ENCODE results near the gene ZNF853.
A peak's percentile ranks its signal among the peaks of the same experiment; 100 is the strongest.

The ZNF853 gene

DNA sequence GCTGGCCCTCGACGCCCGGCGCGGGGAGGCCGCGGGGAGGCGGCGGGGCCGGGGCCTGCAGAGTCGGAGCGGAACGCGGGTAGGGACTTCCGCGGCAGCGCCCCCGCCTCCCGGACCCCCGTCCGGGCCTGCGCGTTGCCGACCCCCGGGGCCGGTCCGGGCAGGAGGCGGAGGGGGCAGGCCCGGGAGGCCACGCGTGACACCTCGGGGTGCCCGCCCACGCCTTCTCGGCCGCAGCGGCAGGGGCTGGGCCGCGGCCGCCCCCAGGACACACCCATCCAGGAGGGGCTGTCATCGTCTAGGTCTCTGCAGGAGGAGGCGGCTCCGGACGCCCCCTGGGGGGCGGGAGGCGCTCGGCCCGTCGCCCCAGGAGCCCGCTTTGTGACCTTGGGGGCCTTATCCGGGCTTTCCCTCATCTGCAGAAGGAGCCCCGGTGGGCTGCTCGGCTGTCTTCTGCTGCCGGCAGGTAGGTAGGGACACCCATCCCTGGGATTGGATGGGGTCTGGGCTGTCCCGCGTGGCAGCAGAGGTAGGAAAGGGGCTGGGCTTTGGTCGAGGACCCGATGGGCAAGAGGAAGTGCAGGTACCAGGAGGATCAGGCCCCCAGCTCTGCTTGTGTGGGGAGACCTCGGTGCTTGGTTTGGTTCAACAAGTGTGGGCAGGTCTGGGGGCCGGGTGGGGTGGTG lies 22.3 kb downstream of the ZNF853 start:
- peak; percentile 41 for DNase-seq

DNA sequence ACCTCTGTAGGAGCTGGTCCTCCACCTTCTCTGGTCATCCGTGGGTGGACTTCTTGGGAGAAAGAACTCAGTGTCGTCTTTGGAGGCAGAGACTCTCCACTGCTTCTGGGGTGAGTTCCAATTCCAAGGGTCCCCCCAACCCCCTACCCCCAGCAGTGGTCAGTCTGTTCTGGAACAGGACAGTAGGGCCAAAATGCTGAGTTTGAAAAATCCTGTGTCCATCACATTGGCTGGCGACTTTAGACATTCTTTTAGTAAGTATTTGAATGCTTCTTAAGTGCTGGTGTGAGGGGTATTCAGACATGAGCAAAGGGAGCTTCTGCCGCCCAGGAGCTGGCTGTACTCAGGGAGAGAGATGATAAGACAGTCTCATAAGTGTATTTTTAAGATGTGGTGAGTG lies 23.6 kb downstream of the ZNF853 start:
- no peak for DNase-seq

DNA sequence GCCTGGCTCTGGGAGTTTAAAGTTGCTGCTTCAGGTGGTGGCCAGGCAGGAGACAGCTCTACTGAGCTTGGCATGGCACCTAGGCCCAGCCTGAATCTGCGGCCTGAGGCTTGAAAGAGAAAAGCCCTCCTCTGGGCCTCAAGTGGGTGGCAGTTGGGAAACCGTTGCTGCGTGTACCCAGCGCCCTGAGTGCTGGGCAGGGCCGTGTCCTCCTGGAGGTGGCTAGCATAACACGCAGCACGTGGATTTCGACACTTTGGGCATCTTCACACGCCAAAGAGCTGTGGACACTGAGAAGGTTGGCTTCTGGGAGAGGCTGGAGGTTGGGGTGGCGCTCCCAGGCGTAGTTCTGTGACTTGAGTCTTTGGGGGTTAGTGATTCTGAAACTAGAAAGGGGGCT lies 24.2 kb downstream of the ZNF853 start:
- DNase-seq: no peak

DNA sequence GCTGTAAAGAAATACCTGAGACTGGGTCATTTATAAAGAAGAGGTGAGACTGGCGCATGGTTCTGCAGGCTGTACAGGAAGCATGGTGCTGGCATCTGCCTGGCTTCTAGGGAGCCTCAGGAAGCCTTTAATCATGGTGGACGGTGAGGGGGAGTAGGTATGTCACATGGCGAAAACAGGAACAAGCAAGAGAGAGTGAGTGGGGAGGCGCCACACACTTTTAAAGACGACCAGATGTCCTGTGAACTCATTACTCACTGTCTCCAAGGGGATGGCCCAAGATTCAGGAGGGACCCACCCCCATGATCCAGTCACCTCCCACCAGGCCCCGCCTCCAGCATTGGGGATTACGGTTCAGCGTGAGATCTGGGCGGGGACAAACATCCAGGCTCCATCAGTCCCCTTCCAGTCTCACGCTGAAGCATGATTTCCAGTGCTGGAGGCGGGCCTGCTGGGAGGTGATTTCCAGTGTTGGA lies 24.9 kb downstream of the ZNF853 start:
- peak; percentile 49 for DNase-seq

DNA sequence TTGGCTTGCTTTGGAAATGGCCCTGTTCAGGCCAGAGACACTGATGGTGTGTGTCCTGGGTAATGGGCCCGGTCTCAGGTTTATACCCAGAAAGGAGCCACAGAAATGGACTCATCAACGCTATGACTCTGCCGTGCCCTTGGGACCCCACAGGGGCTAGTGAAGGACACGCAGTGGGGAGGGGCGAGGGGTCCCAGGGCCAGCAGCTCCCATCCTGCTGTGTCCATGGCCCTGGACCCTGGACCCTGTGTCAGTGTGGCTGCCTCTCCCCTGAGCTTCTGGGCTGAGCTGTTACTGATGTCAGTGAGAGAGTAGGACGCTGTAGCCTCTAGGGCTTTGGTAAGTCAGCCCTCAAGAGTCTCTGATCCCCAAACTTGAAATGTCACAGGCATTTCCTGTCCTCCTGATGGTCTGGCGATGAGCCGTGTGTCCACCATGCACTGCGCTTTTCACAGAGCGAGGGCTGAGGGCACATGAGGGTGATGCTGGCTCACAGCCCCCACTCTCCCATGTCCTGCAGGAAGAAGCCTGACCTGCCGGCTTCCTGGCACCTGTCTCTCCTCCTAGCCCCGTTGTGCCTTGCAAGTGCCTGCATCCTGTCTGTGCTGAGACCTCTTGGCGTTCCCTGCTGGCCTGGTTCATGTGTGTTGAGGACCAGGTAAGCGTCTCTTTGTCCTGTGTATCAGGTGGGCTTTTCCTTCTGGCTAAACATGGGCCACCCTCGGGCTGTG lies 26.1 kb downstream of the ZNF853 start:
- DNase-seq: no peak

DNA sequence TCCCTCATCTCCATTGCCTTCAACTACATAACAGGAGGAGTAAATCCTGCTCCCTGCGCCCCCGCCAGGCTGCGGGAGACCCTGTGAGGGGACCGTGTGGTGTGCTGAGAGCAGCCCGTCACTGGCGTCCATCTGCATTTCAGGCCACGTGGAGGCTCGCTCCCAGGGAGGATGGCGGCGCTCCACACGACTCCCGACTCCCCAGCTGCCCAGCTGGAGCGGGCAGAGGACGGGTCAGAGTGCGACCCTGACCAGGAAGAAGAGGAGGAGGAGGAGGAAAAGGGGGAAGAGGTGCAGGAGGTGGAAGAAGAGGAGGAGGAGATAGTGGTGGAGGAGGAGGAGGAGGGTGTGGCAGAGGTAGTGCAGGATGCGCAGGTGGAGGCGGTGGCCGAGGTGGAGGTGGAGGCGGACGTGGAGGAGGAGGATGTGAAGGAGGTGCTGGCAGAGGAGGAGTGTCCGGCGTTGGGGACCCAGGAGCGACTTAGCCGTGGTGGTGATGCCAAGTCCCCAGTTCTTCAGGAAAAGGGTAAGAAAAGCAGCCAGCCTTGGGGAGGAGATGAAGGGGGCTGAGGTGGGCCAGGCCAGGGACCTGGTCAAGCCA lies 26.9 kb downstream of the ZNF853 start:
- no peak for DNase-seq

DNA sequence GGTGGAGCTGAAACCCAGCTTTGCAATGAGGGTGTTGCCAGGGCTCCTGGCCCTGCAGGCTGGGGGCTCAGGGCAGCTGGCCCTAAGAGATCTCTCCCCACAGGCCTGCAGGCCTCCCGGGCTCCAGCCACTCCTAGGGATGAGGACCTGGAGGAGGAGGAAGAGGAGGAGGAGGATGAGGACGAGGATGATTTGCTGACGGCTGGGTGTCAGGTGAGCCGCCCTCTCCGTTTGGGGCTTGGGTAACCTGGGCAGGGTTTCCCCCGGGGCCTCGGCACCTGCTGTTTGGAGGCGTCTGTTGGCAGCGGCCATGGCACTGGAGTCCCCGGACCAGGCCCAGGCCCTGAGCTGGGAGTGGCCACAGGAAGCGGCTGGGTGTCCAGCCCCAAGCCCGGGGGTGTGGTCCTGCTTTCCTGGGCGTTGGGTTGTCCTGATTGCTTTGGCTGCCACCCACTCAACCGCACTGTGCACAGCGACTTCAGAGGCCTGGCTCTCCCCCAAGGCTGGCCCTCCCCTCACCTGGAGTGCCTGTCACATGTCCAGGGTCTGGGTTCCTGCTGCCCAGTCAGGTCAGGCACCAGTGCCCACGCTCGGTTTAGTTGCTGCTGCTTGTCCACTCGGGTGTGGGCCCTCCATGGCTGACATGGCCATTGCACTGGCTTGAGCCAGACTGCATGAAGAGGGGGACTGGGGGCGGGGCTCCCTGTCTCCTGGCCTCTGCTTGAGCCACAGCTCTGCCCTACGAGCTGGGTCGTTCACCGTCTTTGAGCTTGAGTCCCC lies 27.6 kb downstream of the ZNF853 start:
- no peak for DNase-seq

DNA sequence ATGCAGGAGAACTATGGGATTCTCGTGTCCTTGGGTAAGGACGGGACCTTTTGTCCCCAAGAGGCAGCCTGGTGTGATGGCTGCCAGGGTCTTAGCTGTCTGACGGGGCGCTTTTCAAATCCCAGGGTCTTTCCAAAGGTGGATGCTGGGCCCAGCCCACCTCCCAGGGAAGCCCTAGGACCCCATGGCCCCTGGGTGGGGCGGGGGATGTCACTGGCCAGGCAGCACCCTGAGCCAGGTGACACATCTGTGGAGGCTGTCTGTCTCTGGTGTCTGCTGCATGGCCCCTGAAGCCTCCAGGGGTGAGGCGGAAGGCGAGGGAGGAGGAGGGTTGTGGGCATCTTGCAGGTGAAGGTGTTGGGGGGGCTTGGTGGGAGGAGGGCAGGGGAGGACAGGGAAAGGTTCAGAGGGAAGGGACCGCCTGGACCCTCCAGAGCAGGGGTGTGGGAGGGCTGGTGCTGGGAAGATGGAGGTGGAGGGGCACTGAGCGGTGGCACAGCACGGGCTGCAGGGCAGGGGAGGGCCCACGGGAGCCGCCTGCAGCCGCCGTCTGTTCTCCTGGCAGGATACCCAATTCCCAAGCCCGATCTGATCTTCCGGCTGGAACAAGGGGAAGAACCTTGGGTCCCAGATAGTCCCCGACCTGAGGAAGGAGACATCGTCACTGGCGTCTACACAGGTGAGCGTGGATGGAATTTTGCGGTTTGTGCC lies 28.7 kb downstream of the ZNF853 start:
- no peak for DNase-seq

DNA sequence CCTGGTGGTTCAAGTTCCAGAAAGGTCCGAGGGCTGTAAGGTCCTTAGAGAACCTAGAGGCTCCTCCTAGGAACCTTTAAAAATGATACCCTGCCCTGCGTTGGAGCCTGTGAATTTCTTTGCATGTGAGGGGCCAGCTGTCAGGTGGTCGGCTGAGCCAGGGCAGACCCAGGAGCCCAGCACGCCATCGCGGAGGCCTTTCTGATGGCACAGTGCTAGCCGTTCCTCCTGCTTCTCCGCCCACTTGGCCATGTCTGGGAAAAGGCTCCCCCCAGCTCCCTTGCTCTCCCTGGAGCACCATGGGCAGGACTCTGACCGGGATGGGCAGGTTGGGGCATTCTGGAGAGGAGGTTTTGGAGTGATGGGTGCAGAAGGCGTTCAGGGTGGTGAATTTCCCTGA lies 29.3 kb downstream of the ZNF853 start:
- DNase-seq: no peak

DNA sequence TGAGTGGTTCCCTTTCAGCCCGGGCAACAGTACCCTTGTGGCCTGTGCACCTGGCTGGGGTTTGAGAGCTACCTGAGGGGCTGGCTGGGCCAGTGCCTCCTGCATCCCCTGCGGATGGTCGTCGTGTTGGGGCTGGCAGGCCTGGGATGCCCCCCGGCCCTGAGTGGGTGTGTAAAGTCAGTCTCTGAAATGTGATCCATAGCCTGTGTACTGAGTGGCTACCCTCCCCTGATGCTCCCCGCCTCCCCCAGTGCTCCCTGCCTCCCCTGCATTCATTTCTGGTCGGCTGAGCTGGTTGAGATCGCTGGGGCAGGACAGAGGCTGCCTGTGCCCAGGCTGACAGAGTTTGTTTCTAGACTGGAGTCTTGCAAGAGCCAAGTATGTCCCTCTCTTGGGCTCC lies 31.1 kb downstream of the ZNF853 start:
- DNase-seq: no peak

DNA sequence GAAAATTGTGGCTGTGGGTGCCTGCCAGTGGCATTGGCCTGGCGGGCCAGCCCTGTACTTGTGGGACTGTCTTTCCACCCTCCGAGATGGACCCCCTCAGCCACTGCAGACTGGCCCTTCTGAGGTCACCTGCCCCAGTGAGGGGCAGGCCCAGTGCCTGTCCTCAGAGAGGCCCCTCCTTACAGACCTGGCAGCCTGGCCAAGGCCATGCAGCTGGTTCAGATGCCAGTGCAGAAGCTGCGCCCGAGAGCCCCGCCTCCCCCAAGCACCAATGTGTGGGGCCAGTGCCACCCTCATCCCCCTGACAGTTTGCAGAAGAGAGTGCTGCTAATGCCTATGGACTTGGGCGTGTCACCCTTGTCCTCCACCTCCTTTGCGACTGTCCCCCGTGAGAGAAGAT lies 31.7 kb downstream of the ZNF853 start:
- DNase-seq: no peak

DNA sequence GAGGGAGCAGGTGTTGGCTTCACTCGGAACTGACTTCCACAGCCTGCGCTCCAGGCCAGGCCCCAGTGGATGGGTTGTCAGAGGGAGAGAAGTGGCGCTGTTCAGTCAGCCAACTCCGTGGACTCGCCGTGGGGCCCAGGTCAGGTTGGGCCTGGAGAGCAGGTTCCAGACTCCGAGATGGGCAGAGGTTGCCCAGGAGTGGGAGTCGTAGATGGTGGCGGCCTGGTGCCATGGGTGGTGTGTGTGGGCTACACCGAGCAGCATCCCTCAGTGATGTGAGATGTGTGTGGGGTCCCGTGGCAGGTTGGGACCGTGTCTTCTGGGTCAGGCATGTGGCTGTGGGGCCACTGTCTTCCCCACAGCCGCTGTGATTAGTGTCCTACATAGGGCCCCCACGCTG lies 32.1 kb downstream of the ZNF853 start:
- no peak for DNase-seq

DNA sequence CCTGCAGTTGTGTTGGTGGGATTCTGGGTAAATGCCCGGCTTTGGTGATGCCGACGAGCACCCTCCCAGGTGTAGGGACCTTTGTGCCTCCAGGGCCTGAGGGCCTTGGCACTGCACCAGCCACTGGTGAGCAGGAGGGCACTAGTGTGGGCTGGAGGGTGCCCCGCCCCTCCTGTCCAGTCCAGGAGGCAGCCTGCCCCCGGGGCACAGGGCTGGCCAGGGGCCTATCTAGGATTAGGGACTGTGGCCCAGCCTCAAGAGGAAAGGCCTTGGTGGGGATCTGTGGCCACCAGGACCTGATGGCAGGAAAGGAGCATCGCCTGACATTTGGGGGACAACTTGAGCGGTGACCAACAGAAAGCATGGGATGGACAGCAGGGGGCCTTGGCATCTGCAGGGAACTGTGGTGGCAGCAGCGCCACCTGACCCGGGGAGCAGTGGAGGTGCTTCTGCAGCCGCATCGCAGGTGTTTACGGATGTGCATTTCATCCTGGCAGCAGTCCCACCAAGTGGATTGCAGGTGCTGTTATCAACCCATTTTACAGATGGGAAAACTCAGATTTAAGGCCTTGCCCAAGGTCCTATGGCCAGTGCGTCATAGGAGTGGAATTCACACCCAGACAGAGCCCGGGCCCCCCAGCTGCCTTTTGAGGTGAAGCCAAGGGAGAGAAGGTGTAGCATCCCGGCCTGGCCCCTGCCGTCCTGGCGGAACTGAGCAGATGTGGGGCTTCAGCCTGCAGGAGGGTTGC lies 32.8 kb downstream of the ZNF853 start:
- no peak for DNase-seq

DNA sequence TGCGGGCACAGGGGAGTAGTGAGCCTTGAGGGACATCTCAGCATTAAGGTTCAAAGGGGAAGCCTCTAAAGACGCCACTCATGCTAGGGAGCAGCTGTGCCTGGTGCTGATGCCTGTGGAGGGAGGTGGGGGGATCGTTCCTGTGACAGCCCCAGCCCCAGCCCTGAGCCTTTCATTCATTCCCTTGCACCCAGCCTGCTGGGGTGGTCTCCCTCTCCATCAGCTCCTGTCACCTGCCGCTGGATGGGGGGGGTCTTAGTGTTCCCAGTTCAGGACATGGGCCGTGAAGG lies 33.4 kb downstream of the ZNF853 start:
- no peak for DNase-seq

DNA sequence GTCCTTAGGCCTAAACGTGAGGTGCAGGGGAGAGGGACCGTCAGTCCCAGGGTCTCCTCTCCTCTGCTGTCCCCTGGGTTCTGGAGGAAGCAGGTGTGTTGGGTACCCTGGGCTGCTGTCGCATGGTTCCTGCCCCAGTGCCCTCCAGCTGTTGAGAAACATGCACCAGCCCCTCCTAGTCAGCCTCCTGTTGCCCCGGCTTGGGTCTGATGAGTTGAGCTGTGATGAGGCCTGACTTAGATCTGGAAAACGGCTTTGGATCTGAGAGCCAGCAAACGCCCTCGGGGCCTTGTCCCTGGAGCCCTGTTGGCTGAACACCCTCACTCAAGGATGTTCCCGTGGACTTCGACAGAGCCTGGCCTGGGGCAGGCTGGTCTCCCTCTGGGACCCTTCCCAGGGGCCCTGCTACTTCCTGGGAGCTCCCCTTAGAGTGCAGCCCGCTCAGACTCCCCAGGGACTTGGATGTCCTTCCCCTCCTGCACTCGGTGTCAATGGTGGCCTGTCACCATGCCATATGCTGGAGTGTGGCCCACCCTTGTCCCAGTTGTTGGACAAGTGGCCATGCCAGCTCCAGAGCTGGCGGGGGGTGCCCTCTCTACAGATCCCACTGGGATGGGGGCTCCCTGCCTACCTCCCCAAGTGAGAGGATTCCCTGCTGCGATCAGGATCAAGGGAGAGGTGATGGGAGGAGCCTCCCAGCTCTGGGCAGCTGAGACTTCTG lies 34.0 kb downstream of the ZNF853 start:
- no peak for DNase-seq

DNA sequence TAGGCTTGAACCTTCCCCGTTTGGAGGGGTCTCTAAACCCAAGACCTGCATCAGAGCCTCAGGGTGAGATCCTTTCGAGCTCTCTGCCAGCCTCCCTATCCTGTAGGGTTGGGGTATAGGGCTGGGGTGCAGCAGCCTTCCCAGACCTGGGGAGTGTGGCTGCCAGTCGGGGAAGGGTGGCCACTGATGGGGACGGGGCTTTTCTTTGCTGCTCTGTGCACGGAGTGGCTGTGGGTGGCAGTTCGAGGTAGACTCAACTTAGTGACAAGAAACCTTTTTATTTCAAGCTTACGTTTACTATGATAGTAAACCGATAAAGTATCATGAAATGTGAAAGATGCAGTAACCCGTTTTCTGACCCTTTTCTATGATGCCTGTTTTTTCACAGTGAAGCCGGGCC lies 34.7 kb downstream of the ZNF853 start:
- no peak for DNase-seq

DNA sequence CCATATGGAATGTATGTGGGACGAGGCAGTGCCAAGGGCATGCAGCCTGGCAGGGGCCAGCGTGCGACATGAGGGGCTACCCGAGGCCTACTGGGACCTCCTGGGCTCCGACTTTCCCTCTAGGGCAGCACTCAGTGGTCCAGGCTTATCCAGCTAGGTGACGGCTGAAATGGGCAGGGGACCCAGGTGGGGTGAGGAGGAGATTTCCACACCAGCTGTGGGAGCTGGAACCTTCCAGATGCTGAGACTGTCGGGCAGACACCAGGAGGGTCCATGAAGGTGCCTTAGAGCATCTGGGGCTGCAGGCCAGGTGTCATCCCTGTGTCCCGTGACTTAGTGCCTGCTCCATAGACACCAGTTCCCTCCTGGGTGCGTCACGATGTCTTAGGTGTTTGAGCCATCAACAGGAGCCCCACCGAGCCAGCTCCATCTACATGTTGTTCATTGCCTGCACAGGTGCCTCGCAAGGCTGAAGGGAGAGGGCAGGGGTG lies 35.2 kb downstream of the ZNF853 start:
- DNase-seq: no peak

DNA sequence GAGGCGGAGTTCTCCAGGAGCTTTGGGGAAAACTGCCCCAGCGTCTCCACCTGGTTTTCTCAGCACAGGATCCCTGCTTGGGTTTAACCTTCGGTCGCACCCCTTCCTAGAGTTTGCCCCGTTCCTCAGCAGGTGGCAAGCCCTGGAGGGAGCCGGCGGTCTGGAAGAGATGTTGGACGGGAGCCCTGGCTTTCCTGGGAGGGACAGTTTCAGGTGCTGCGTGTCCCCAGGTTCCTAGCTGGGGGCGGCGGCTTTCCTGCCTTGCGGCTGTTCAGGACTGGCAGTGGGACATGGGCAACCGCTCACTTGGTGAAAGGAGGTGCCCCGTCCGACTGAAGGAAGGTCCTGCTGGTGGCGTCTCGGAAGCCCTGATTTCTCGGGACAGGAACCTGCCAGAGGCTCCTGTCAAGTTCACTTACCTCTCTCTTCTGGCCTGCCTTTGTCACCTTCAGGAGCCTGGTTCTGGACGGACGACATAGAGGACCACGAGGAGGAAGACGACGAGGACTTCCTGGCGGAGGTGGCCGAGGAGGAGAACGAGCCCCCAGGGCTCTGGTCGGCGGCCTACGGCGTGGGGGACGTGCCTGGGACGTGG lies 36.5 kb downstream of the ZNF853 start:
- DNase-seq: no peak

DNA sequence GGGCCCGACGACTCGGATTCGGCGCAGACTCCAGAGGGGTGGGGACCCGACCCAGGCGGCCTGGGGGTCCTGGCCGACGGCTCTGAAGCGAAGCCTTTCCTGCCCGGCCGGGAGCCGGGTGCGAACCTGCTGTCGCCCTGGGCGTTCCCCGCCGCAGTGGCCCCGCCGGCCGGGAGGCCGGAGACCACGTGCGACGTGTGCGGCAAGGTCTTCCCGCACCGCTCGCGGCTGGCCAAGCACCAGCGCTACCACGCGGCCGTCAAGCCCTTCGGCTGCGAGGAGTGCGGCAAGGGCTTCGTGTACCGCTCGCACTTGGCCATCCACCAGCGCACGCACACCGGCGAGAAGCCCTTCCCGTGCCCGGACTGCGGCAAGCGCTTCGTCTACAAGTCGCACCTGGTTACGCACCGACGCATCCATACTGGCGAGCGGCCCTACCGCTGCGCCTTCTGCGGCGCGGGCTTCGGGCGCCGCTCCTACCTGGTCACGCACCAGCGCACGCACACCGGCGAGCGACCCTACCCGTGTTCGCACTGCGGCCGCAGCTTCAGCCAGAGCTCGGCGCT lies 37.1 kb downstream of the ZNF853 start:
- DNase-seq: no peak
